ENCODE results near the gene DCAF6.
"Not testable (repeated sequence)": the region's sequence is repeated elsewhere in the genome, so short reads cannot be mapped to it uniquely, and the experiment has no call there.

Gene DCAF6

DNA sequence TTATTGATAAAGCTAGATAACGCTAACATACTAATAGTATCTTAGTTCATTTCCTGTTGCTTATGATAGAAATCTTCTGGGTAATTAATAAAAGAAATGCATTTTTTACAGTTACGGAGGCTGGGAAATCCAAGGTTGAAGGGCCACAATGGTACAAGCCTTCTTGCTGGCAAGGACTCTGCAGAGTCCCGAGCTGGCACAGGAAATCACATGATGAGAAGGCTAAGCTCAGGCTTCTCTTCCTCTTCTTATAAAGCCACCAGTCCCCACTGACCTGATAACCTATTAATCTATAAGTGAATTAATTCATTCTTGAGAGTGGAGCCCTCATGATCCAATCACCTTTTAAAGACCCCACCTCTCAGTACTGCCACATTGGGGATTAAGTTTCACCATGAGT, 117.6 kb downstream of the DCAF6 start:
- H3K27ac ChIP-seq, result no peak overlapping the region
- TF ChIP-seq, protein P1, sequence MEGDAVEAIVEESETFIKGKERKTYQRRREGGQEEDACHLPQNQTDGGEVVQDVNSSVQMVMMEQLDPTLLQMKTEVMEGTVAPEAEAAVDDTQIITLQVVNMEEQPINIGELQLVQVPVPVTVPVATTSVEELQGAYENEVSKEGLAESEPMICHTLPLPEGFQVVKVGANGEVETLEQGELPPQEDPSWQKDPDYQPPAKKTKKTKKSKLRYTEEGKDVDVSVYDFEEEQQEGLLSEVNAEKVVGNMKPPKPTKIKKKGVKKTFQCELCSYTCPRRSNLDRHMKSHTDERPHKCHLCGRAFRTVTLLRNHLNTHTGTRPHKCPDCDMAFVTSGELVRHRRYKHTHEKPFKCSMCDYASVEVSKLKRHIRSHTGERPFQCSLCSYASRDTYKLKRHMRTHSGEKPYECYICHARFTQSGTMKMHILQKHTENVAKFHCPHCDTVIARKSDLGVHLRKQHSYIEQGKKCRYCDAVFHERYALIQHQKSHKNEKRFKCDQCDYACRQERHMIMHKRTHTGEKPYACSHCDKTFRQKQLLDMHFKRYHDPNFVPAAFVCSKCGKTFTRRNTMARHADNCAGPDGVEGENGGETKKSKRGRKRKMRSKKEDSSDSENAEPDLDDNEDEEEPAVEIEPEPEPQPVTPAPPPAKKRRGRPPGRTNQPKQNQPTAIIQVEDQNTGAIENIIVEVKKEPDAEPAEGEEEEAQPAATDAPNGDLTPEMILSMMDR (IDR thresholded peaks at IDR 0.05), result no peak
- TF ChIP-seq ZFX (IDR thresholded peaks at IDR 0.05; ENCODE audit: borderline replicate concordance), result no peak

GRCh38 chr1:168056152-168056551, 119.7 kb downstream of the DCAF6 start:
- not testable (repeated sequence) for H3K27ac ChIP-seq

- TF ChIP-seq, protein P1 (IDR thresholded peaks at IDR 0.05), result no peak
- no peak for TF ChIP-seq ZFX (IDR thresholded peaks at IDR 0.05; ENCODE audit: borderline replicate concordance)
- no peak overlapping the region for H3K27ac ChIP-seq
Measured at GRCh38 chr1:168057355-168057754, 120.9 kb downstream of the DCAF6 start.

- TF ChIP-seq, protein P1 (IDR thresholded peaks at IDR 0.05), result no peak
- TF ChIP-seq ZFX (IDR thresholded peaks at IDR 0.05; ENCODE audit: borderline replicate concordance), result no peak
- H3K27ac ChIP-seq, result no peak overlapping the region
Measured at GRCh38 chr1:168057921-168058320, 121.4 kb downstream of the DCAF6 start.

DNA sequence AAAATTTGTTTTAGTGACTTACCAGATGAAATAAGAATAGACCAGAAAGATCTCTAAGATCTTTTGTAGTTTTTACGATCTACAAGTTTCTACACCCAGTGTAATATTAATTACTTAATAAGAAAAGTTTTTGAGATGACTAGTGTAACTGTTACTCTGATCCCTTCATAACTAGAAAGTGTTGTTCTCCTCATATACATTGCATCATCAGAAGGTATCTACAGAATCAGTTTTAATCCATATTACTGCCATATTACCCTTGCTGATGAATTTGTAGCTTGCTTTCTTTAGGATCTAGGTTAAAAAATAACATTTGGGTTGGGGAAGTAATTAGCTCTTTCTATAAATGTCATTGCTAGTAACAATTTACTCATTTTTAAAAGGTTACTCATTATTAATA, 127.7 kb downstream of the DCAF6 start:
- TF ChIP-seq ZFX (IDR thresholded peaks at IDR 0.05; ENCODE audit: borderline replicate concordance), result no peak
- TF ChIP-seq, protein P1 (IDR thresholded peaks at IDR 0.05), result no peak
- H3K27ac ChIP-seq, result no peak overlapping the region

- no peak for TF ChIP-seq ZFX (IDR thresholded peaks at IDR 0.05; ENCODE audit: borderline replicate concordance)
- TF ChIP-seq, protein P1 (IDR thresholded peaks at IDR 0.05), result no peak
- H3K27ac ChIP-seq, result no peak overlapping the region
Measured at GRCh38 chr1:168065506-168065905, 129.0 kb downstream of the DCAF6 start.

- TF ChIP-seq ZFX (IDR thresholded peaks at IDR 0.05; ENCODE audit: borderline replicate concordance), result no peak
- TF ChIP-seq, protein P1 (IDR thresholded peaks at IDR 0.05), result no peak
Measured at GRCh38 chr1:168069384-168069783, 132.9 kb downstream of the DCAF6 start.

GRCh38 chr1:168079761-168080160, 143.3 kb downstream of the DCAF6 start:
- H3K27ac ChIP-seq, result no peak overlapping the region
- TF ChIP-seq ZFX (IDR thresholded peaks at IDR 0.05; ENCODE audit: borderline replicate concordance), result no peak
- TF ChIP-seq, protein P1 (IDR thresholded peaks at IDR 0.05), result no peak

More at GRCh38 chr1:168069384-168069783, 132.9 kb downstream of the DCAF6 start:
- H3K27ac ChIP-seq, result no peak overlapping the region
